CD4-positive, alpha-beta T cell (primary cell): ENCODE measurements around the gene ZNF544. TPM values are rescaled to one million over a fixed set of nuclear protein-coding genes. Genes with fewer than 3 reads are reported as not detected.

Experiments used
- ATAC-seq: fragments of 200-7000 bp; cut with Tn5 transposase; one replicate; pipeline ENCODE4 v1.10.0; 2022; ENCODE audit warnings: mild to moderate bottlenecking; ENCODE audit not compliant: poor library complexity
- CTCF ChIA-PET: fragments of 350-600 bp; sonication (Branson Sonifier 250); formaldehyde crosslinking; loops from one replicate; lab custom pipeline; 2021; ENCODE audit warnings: antibody characterized with exemption, inconsistent platforms; lab: Charles Lee
- POLR2A ChIA-PET: fragments of 350-600 bp; sonication (Branson Sonifier 250); formaldehyde crosslinking; loops from one replicate; lab custom pipeline; 2021; ENCODE audit warnings: antibody characterized with exemption, inconsistent platforms; lab: Charles Lee
- DNase-seq, 14 experiments: peaks; one replicate each; pipeline ENCODE4 v3.0.0-alpha.2; 2013 to 2020; ENCODE audit warnings: mixed read lengths in 2 of 14
- H3K27ac ChIP-seq, 2 donors: one replicate each; pipeline versions ENCODE4 v1.5.1 to v1.7.0; 2013; ENCODE audit warnings: low read length in 2 of 2, low read depth in 1 of 2, mild to moderate bottlenecking in 1 of 2
- H3K27me3 ChIP-seq, 2 experiments: 1 replicate in 1 of 2; 2 replicates in 1 of 2; pipeline versions ENCODE4 v1.6.1 to v1.7.0; 2013; ENCODE audit warnings: low read length in 2 of 2, control low read depth in 1 of 2, mild to moderate bottlenecking in 1 of 2, moderate library complexity in 1 of 2; ENCODE audit not compliant: insufficient read depth in 2 of 2, control insufficient read depth in 1 of 2
- H3K36me3 ChIP-seq: one replicate; pipeline ENCODE4 v1.6.1; 2013; ENCODE audit warnings: low read length, control low read depth; ENCODE audit not compliant: insufficient read depth
- H3K4me1 ChIP-seq: one replicate; pipeline ENCODE4 v1.6.1; 2013; ENCODE audit warnings: low read length, control low read depth; ENCODE audit not compliant: insufficient read depth
- H3K4me3 ChIP-seq: one replicate; pipeline ENCODE4 v1.5.1; 2013; ENCODE audit warnings: mild to moderate bottlenecking, low read length, moderate library complexity
- H3K9me3 ChIP-seq, 2 experiments: 1 replicate in 1 of 2; 2 replicates in 1 of 2; pipeline versions ENCODE4 v1.6.1 to v1.7.0; 2013; ENCODE audit warnings: low read length in 2 of 2, mild to moderate bottlenecking in 2 of 2, control low read depth in 1 of 2, moderate library complexity in 1 of 2; ENCODE audit not compliant: control insufficient read depth in 1 of 2, insufficient read depth in 1 of 2
- H3K27ac Mint-ChIP-seq: one replicate; pipeline ENCODE4 v1.8.0; 2020; ENCODE audit warnings: mixed read lengths
- H3K27me3 Mint-ChIP-seq: one replicate; pipeline ENCODE4 v1.8.0; 2021; ENCODE audit warnings: mixed read lengths
- H3K36me3 Mint-ChIP-seq: one replicate; pipeline ENCODE4 v1.8.0; 2021; ENCODE audit warnings: low read depth, mixed read lengths
- H3K4me1 Mint-ChIP-seq: one replicate; pipeline ENCODE4 v1.8.0; 2021; ENCODE audit warnings: low read depth, mixed read lengths
- H3K4me3 Mint-ChIP-seq: one replicate; pipeline ENCODE4 v1.8.0; 2020; ENCODE audit warnings: mild to moderate bottlenecking, mixed read lengths
- H3K9me3 Mint-ChIP-seq: one replicate; pipeline ENCODE4 v1.8.0; 2020; ENCODE audit warnings: mixed read lengths
- CTCF ChIP-seq: fragments of 200-600 bp; IDR thresholded peaks from one replicate; pipeline ENCODE4 v1.8.0; 2022; ENCODE audit warnings: antibody characterized with exemption, mild to moderate bottlenecking
- intact Hi-C, 2 experiments: fragments of 100-400 bp; cut with DNase I in 1 of 2; cut with micrococcal nuclease in 1 of 2; formaldehyde crosslinking; loops; one replicate each; pipeline versions ENCODE4 v1.15.1 to v1.9.0; 2023 to 2025; cut with DNase I, micrococcal nuclease
- total RNA-seq, 174 experiments: library from RNA in 2 of 174; stranded (reverse) in 2 of 174; gene quantifications; one replicate each; pipeline ENCODE4 v1.2.3 and lab custom pipeline; 2021 to 2026

ZNF544 gene
- total RNA-seq, 2 experiments from 2014 or later: 6.3 to 7.2 TPM

GRCh38 chr19:58300620-58301019 is 71.9 kb downstream of the ZNF544 start:
- Histone ChIP-seq H3K4me1 (peaks cover 7% of the 10 kb centered on the region), H3K36me3 (peaks cover 12% of the 10 kb centered on the region), H3K4me3 (no peak overlapping the region), H3K27ac (no peak overlapping the region), H3K27me3 (no peaks in the 10 kb centered on the region), H3K9me3 (peaks cover 4 to 21% of the 10 kb centered on the region in 2 experiments)
- no peaks in the 10 kb centered on the region for H3K27me3 Mint-ChIP-seq
- no peak overlapping the region for H3K27ac Mint-ChIP-seq
- H3K4me1 Mint-ChIP-seq: peaks cover 12% of the 10 kb centered on the region
- no peak overlapping the region for H3K4me3 Mint-ChIP-seq
- CTCF ChIA-PET: no interaction called here
- POLR2A ChIA-PET: interaction anchor here (1.0 kb wide), 1 partner anchor 117 kb away, joined by 3 read pairs; the partner anchor contains the start of gene ZNF274
- no peak for TF ChIP-seq CTCF
- intact Hi-C loops: no loop called here
- DNase-seq (no peak), ATAC-seq (no peak)
- no peaks in the 10 kb centered on the region for H3K9me3 Mint-ChIP-seq
- peaks cover 82% of the 10 kb centered on the region for H3K36me3 Mint-ChIP-seq

- no peak for TF ChIP-seq CTCF
- Histone ChIP-seq H3K36me3 (peaks cover 36% of the 10 kb centered on the region), H3K4me3 (no peak overlapping the region), H3K27ac (peak overlapping the region; percentile 93 to 97), H3K4me1 (peaks cover 21% of the 10 kb centered on the region), H3K27me3 (no peaks in the 10 kb centered on the region), H3K9me3 (peaks cover 0 to under 1% of the 10 kb centered on the region in 2 experiments)
- intact Hi-C loops: loop anchor here (2.0 kb wide), 2 partner anchors 59 to 121 kb away; partner anchors contain the start of genes ZNF274 (in 1 of the 2) and ZNF497 (in 1 of the 2)
- no peak for ATAC-seq
- POLR2A ChIA-PET: interaction anchor here (1.3 to 3.3 kb wide), 4 partner anchors 25 to 1113 kb away, joined by 4 to 31 read pairs (median 6); partner anchors contain the start of genes ZNF132, ZNF264 and ZNF8
- DNase-seq: no peak
- CTCF ChIA-PET: interaction anchor here (0.5 to 1.1 kb wide), 2 partner anchors 13 to 75 kb away, joined by 3 read pairs; partner anchors contain the start of gene ZNF544
- Mint-ChIP-seq H3K9me3 (no peaks in the 10 kb centered on the region), H3K27ac (peak overlapping the region; percentile 95), H3K36me3 (peaks cover 89% of the 10 kb centered on the region), H3K27me3 (no peaks in the 10 kb centered on the region), H3K4me1 (peaks cover 44% of the 10 kb centered on the region), H3K4me3 (peak overlapping the region; percentile 95)
These were observed 75.5 kb downstream of the ZNF544 start for GRCh38 chr19:58304255-58304654.

GRCh38 chr19:58304748-58305064 is 76.0 kb downstream of the ZNF544 start:
- ATAC-seq: no peak
- H3K4me1 ChIP-seq: peaks cover 21% of the 10 kb centered on the region
- Mint-ChIP-seq H3K4me3 (peak overlapping the region; percentile 95), H3K9me3 (no peaks in the 10 kb centered on the region), H3K36me3 (peaks cover 91% of the 10 kb centered on the region), H3K27me3 (no peaks in the 10 kb centered on the region), H3K4me1 (peaks cover 48% of the 10 kb centered on the region), H3K27ac (peak overlapping the region; percentile 95)
- H3K36me3 ChIP-seq: peaks cover 40% of the 10 kb centered on the region
- intact Hi-C loops: loop anchor here (1.0 to 5.0 kb wide), 10 partner anchors 22 to 213 kb away; partner anchors contain the start of genes ZNF497 (in 2 of the 2), ZNF8 (in 2 of the 2), RPS5 (in 1 of the 2) and ZBTB45 (in 1 of the 2)
- no peaks in the 10 kb centered on the region for H3K9me3 ChIP-seq
- ChIA-PET POLR2A (interaction anchor here (0.6 to 3.3 kb wide), 16 partner anchors 13 to 1114 kb away, joined by 3 to 31 read pairs (median 4); partner anchors contain the start of genes ZNF132, ZNF264, ZNF274 and ZNF497), CTCF (no interaction called here)
- peak overlapping the region; percentile 93 to 97 for H3K27ac ChIP-seq
- H3K4me3 ChIP-seq: peak overlapping the region; percentile 96
- no peaks in the 10 kb centered on the region for H3K27me3 ChIP-seq
- no peak for TF ChIP-seq CTCF
- no peak for DNase-seq
